Upper lobe of left lung (tissue), 6 donors: ENCODE results near the gene RANBP2. TPM values are rescaled to one million over a fixed set of nuclear protein-coding genes. Genes with fewer than 3 reads are reported as not detected.

Source experiments
- ATAC-seq, 2 donors: fragments of 200-7000 bp; cut with Tn5 transposase; one replicate each; pipeline ENCODE4 v1.9.1; 2022; ENCODE audit warnings: mild to moderate bottlenecking in 2 of 2, moderate library complexity in 2 of 2; ENCODE audit not compliant: low FRiP score in 2 of 2
- DNase-seq, 2 donors: peaks; one replicate each; pipeline ENCODE4 v3.0.0-alpha.2; 2019 to 2020
- H3K27ac ChIP-seq, 4 donors: fragments of 200-600 bp; sonication (generic); one replicate each; pipeline ENCODE4 v1.5.1; 2016 to 2019
- H3K27me3 ChIP-seq, 4 donors: fragments of 200-600 bp; sonication (generic); one replicate each; pipeline ENCODE4 v1.5.1; 2017 to 2019
- H3K36me3 ChIP-seq, 4 donors: fragments of 200-600 bp; sonication (generic); one replicate each; pipeline ENCODE4 v1.5.1; 2016 to 2019
- H3K4me1 ChIP-seq, 4 donors: fragments of 200-600 bp; sonication (generic); one replicate each; pipeline ENCODE4 v1.5.1; 2018 to 2019
- H3K4me3 ChIP-seq, 4 donors: fragments of 200-600 bp; sonication (generic); one replicate each; pipeline ENCODE4 v1.5.1; 2017 to 2019; ENCODE audit warnings: mild to moderate bottlenecking in 2 of 4, moderate library complexity in 1 of 4
- H3K9me3 ChIP-seq, 4 donors: fragments of 200-600 bp; sonication (generic); one replicate each; pipeline ENCODE4 v1.5.1; 2018 to 2019
- EP300 ChIP-seq, 4 donors: sonication (generic); formaldehyde crosslinking; IDR thresholded peaks; one replicate each; pipeline ENCODE4 v1.5.1; 2017; ENCODE audit warnings: antibody characterized with exemption in 4 of 4, control low read depth in 2 of 4
- POLR2A ChIP-seq, 4 donors: fragments of 450-650 bp; IDR thresholded peaks; one replicate each; pipeline ENCODE4 v1.5.1; 2016 to 2017; ENCODE audit warnings: antibody characterized with exemption in 4 of 4, mild to moderate bottlenecking in 2 of 4
- POLR2AphosphoS5 ChIP-seq, 2 donors: sonication (generic); formaldehyde crosslinking; IDR thresholded peaks; one replicate each; pipeline ENCODE4 v1.5.1; 2017; ENCODE audit warnings: antibody characterized with exemption in 2 of 2
- WGBS, 2 donors: methylation state at CpG; one replicate each; pipeline ENCODE4 v1.1.5; 2017 to 2018; 5-methylcytosine and 5-hydroxymethylcytosine counted together
- total RNA-seq, 6 donors: library from RNA; depleted of rRNA in 4 of 6; stranded (reverse); fragments of >200 nt in 4 of 6; gene quantifications; one replicate each; pipeline versions ENCODE4 v1.1.0 to v1.2.1, GENCODE V29; 2016 to 2021
- TF ChIP-seq, protein P1 (sequence below), 6 experiments: fragments of 450-650 bp in 4 of 6; fragments of 200-600 bp in 2 of 6; sonication (generic) in 2 of 6; IDR thresholded peaks; one replicate each; pipeline ENCODE4 v1.5.1; 2016 to 2019; ENCODE audit warnings: antibody characterized with exemption in 6 of 6
- donor health status: DM: no; HTN: no; CAD: no; lungs with moderate emphysema.
- donor health status: DM: no; HTN: yes; CAD: no; lungs with severe emphysema.

Gene RANBP2
- total RNA-seq, 6 donors from 2014 or later: 46.1 to 97.6 (median 59.4) TPM

GRCh38 chr2:108786354-108787215 lies 67.3 kb downstream of the RANBP2 start, which contains the start of gene CCDC138:
CCDC138 (plus strand) TSS chr2:108786771; CDS start chr2:108786823, 52 bp downstream.
- DNase-seq (peak; percentile 93 to 98), ATAC-seq (peak; percentile 98 to 99)
- H3K4me3 ChIP-seq: peak within 1 kb of the TSS; percentile 53 to 94 (median 88)
- H3K4me1 ChIP-seq: peaks cover 5 to 8% (median 6%) of the 10 kb centered on the region in 4 donors
- 0% methylated on average over 18 to 30 of the region's 78 CpGs for WGBS, 2 donors
- no peaks in the 10 kb centered on the region for H3K9me3 ChIP-seq
- TF ChIP-seq POLR2A (IDR thresholded peaks at IDR 0.05): peak in 1 of 4 donors; percentile 55
- TF ChIP-seq, protein P1, sequence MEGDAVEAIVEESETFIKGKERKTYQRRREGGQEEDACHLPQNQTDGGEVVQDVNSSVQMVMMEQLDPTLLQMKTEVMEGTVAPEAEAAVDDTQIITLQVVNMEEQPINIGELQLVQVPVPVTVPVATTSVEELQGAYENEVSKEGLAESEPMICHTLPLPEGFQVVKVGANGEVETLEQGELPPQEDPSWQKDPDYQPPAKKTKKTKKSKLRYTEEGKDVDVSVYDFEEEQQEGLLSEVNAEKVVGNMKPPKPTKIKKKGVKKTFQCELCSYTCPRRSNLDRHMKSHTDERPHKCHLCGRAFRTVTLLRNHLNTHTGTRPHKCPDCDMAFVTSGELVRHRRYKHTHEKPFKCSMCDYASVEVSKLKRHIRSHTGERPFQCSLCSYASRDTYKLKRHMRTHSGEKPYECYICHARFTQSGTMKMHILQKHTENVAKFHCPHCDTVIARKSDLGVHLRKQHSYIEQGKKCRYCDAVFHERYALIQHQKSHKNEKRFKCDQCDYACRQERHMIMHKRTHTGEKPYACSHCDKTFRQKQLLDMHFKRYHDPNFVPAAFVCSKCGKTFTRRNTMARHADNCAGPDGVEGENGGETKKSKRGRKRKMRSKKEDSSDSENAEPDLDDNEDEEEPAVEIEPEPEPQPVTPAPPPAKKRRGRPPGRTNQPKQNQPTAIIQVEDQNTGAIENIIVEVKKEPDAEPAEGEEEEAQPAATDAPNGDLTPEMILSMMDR (IDR thresholded peaks at IDR 0.05): peak in 2 of 6 experiments; percentile 4 to 7
- TF ChIP-seq EP300 (IDR thresholded peaks at IDR 0.05): no peak
- peak; percentile 58 to 64 for TF ChIP-seq POLR2AphosphoS5 (IDR thresholded peaks at IDR 0.05)
- H3K27ac ChIP-seq: peak within 1 kb of the TSS in 3 of 4 donors; percentile 58 to 86 (median 84)
- H3K36me3 ChIP-seq: peaks cover 16 to 30% (median 20%) of the 10 kb centered on the region in 4 donors
- H3K27me3 ChIP-seq: no peaks in the 10 kb centered on the region

GRCh38 chr2:108787216-108787541 lies 67.9 kb downstream of the RANBP2 start:
- Histone ChIP-seq H3K27ac (peak overlapping the region in 3 of 4 donors; percentile 58 to 86 (median 84)), H3K27me3 (no peaks in the 10 kb centered on the region), H3K4me1 (peaks cover 5 to 8% (median 6%) of the 10 kb centered on the region in 4 donors), H3K36me3 (peaks cover 13 to 24% (median 15%) of the 10 kb centered on the region in 4 donors), H3K4me3 (peak overlapping the region; percentile 53 to 94 (median 88)), H3K9me3 (no peaks in the 10 kb centered on the region)
- 2 to 5% methylated on average over 6 of the region's 6 CpGs for WGBS, 2 donors
- DNase-seq (no peak), ATAC-seq (no peak)
- TF ChIP-seq POLR2AphosphoS5 (IDR thresholded peaks at IDR 0.05) (no peak), EP300 (IDR thresholded peaks at IDR 0.05) (no peak), POLR2A (IDR thresholded peaks at IDR 0.05) (no peak)
- TF ChIP-seq, protein P1 (IDR thresholded peaks at IDR 0.05): no peak

DNA sequence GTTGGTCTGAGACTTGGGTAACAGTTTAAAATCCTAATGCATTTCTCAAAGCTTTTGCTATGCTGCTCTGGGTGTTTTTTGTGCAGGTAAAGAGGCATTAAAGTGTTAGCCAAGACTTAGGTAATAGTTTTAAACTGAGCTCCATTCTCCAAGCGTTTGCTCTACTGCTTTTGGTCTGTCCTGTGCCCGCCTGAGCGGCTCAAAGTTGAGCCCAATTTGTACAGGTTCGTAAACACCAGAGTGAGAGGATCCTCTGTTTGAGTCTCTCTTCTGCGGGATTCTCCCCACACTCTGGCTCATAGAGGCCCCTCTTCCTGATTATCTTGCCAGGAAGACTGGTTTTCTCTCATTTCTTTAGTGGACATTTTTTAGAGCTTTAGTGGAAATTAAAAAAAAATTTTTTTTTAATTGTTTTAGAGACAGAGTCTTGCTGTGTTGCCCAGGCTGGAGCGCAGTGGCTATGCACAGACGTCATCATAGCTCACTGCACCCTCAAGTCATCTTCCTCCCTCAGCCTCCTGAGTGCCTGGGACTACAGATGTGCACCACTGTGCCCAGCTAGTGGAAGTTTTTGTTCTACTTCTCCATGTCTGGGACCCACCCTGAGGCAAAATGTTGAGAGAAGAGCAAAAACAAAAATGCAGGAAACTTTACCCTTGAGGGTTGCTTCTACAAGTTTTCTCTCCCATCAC lies 83.9 kb downstream of the RANBP2 start:
- Histone ChIP-seq H3K27me3 (no peaks in the 10 kb centered on the region), H3K36me3 (peaks cover 0 to 18% (median 2%) of the 10 kb centered on the region in 4 donors), H3K9me3 (no peaks in the 10 kb centered on the region), H3K4me3 (no peak overlapping the region), H3K27ac (no peak overlapping the region), H3K4me1 (no peaks in the 10 kb centered on the region)
- no peak for DNase-seq
- ATAC-seq: no peak
- no peak for TF ChIP-seq POLR2AphosphoS5 (IDR thresholded peaks at IDR 0.05)
- TF ChIP-seq EP300 (IDR thresholded peaks at IDR 0.05): no peak
- TF ChIP-seq, protein P1 (IDR thresholded peaks at IDR 0.05): no peak
- no peak for TF ChIP-seq POLR2A (IDR thresholded peaks at IDR 0.05)
- WGBS, 2 donors: 90 to 92% methylated on average over 7 of the region's 7 CpGs

DNA sequence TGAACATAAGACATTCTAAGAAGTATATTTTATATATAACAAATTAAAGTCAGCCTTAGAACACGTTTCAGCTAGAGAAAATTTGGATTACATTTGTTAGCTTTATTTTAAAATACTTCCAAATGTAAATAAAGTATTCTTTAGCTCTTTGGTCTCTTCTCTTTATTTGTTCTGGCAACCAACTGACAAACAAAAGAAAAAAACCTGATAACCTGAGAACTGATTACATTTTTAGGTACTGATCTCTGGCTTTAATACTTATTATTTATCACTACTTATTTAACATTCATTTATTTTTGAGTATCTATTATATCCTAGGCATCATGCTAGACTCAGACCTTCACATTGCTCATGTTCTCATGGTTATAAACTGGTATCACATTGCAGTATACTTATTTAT lies 85.8 kb downstream of the RANBP2 start:
- 69 to 83% methylated on average over 1 of the region's 1 CpG for WGBS, 2 donors
- H3K27ac ChIP-seq: no peak overlapping the region
- peaks cover 0 to 13% (median 2%) of the 10 kb centered on the region in 4 donors for H3K36me3 ChIP-seq
- DNase-seq (no peak), ATAC-seq (no peak)
- H3K4me1 ChIP-seq: no peaks in the 10 kb centered on the region
- peaks cover 0 to 6% (median 4%) of the 10 kb centered on the region in 4 donors for H3K9me3 ChIP-seq
- TF ChIP-seq POLR2A (IDR thresholded peaks at IDR 0.05) (no peak), EP300 (IDR thresholded peaks at IDR 0.05) (no peak), POLR2AphosphoS5 (IDR thresholded peaks at IDR 0.05) (no peak)
- TF ChIP-seq, protein P1 (IDR thresholded peaks at IDR 0.05): no peak
- H3K27me3 ChIP-seq: no peaks in the 10 kb centered on the region
- no peak overlapping the region for H3K4me3 ChIP-seq
